HG03558 (cell line): ENCODE results near the gene PSMD7.
"Not testable (repeated sequence)": the region's sequence is repeated elsewhere in the genome, so short reads cannot be mapped to it uniquely, and the experiment has no call there.

Experiments
- ATAC-seq: cut with Tn5 transposase; IDR thresholded peaks from one replicate; pipeline ENCODE4 v1.9.1; 2021; ENCODE audit warnings: moderate number of reproducible peaks; ENCODE audit not compliant: unreplicated experiment; ENCODE audit errors: extremely low read depth

Gene PSMD7

GRCh38 chr16:74339226-74339625, 42.6 kb downstream of the PSMD7 start:
- ATAC-seq: not testable (repeated sequence)

DNA sequence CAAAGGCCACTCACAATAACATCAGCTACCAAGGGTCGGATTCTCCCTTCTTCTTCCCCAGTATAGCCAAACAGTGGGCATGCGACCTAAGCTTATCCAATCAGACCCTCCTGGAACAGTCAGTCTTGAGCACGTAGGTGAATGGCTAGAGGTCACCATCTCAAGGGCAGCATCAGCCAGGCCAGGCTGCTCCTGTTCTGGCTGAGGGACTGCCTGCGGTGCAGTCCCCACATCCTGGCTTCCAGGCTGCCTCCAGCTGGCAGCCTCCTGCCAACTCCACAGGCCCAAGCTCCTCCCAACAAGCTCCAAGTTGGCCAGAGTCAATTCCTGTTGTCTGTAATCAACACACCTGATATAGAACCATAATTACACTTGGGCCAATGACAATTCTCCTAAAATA, 56.4 kb downstream of the PSMD7 start:
- not testable (repeated sequence) for ATAC-seq
